Naive thymus-derived CD4-positive, alpha-beta T cell (primary cell): ENCODE measurements around the gene PEX10. TPM values are rescaled to one million over a fixed set of nuclear protein-coding genes. Genes with fewer than 3 reads are reported as not detected.

ENCODE experiments used
- ATAC-seq: fragments of 150-1000 bp; cut with Tn5 transposase; 2 replicates; pipeline ENCODE4 v1.10.0; 2021; ENCODE audit warnings: mild to moderate bottlenecking, moderate library complexity
- CTCF ChIA-PET: fragments of 350-600 bp; sonication (Branson Sonifier 250); formaldehyde crosslinking; loops from one replicate; lab custom pipeline; 2021; ENCODE audit warnings: antibody characterized with exemption; lab: Charles Lee
- POLR2A ChIA-PET: fragments of 350-600 bp; sonication (Branson Sonifier 250); formaldehyde crosslinking; loops from one replicate; lab custom pipeline; 2021; ENCODE audit warnings: antibody characterized with exemption, inconsistent platforms; lab: Charles Lee
- DNase-seq, 9 donors: peaks; one replicate each; pipeline versions ENCODE4 v3.0.0 to v3.0.0-alpha.2; 2020 to 2022; ENCODE audit warnings: mixed read lengths in 1 of 9
- H3K27ac ChIP-seq: one replicate; pipeline ENCODE4 v1.7.0; 2013; ENCODE audit warnings: mild to moderate bottlenecking, low read depth, low read length, moderate library complexity
- H3K27me3 ChIP-seq, 2 donors: one replicate each; pipeline ENCODE4 v1.7.0; 2013; ENCODE audit warnings: low read length in 2 of 2, mild to moderate bottlenecking in 2 of 2, moderate library complexity in 2 of 2; ENCODE audit not compliant: control insufficient read depth in 2 of 2, insufficient read depth in 2 of 2
- H3K36me3 ChIP-seq, 3 experiments: 1 replicate in 2 of 3; 2 replicates in 1 of 3; pipeline ENCODE4 v1.7.0; 2013; ENCODE audit warnings: low read length in 3 of 3, mild to moderate bottlenecking in 3 of 3, moderate library complexity in 1 of 3; ENCODE audit not compliant: insufficient read depth in 3 of 3, control insufficient read depth in 2 of 3
- H3K4me1 ChIP-seq, 2 donors: one replicate each; pipeline ENCODE4 v1.7.0; 2013; ENCODE audit warnings: low read length in 2 of 2, mild to moderate bottlenecking in 2 of 2, moderate library complexity in 1 of 2; ENCODE audit not compliant: control insufficient read depth in 2 of 2, insufficient read depth in 2 of 2
- H3K4me3 ChIP-seq: 2 replicates; pipeline ENCODE4 v1.7.0; 2013; ENCODE audit warnings: mild to moderate bottlenecking, low read length
- H3K9me3 ChIP-seq, 3 experiments: 1 replicate in 2 of 3; 2 replicates in 1 of 3; pipeline ENCODE4 v1.7.0; 2013; ENCODE audit warnings: low read length in 3 of 3; ENCODE audit not compliant: control insufficient read depth in 2 of 3
- H3K27ac Mint-ChIP-seq, 9 donors: one replicate each; pipeline ENCODE4 v1.8.0; 2020 to 2022; ENCODE audit warnings: mixed read lengths in 9 of 9, mild to moderate bottlenecking in 8 of 9, moderate library complexity in 5 of 9, inconsistent platforms in 2 of 9
- H3K27me3 Mint-ChIP-seq, 5 donors: one replicate each; pipeline ENCODE4 v1.8.0; 2021 to 2022; ENCODE audit warnings: mixed read lengths in 5 of 5, mild to moderate bottlenecking in 1 of 5
- H3K36me3 Mint-ChIP-seq, 5 donors: one replicate each; pipeline ENCODE4 v1.8.0; 2020 to 2022; ENCODE audit warnings: mixed read lengths in 5 of 5, mild to moderate bottlenecking in 3 of 5, inconsistent platforms in 1 of 5
- H3K4me1 Mint-ChIP-seq, 7 donors: one replicate each; pipeline ENCODE4 v1.8.0; 2020 to 2022; ENCODE audit warnings: mixed read lengths in 7 of 7, mild to moderate bottlenecking in 3 of 7, inconsistent platforms in 1 of 7
- H3K4me3 Mint-ChIP-seq, 10 donors: one replicate each; pipeline ENCODE4 v1.8.0; 2020 to 2022; ENCODE audit warnings: mild to moderate bottlenecking in 10 of 10, mixed read lengths in 10 of 10, moderate library complexity in 6 of 10, inconsistent platforms in 2 of 10
- H3K9me3 Mint-ChIP-seq, 11 donors: one replicate each; pipeline ENCODE4 v1.8.0; 2020 to 2022; ENCODE audit warnings: mixed read lengths in 11 of 11, mild to moderate bottlenecking in 4 of 11, inconsistent platforms in 1 of 11, moderate library complexity in 1 of 11
- intact Hi-C, 2 donors: fragments of 100-400 bp; cut with micrococcal nuclease; formaldehyde crosslinking; loops; one replicate each; pipeline ENCODE4 v1.15.1; 2023
- polyA plus RNA-seq, 2 donors: library from polyadenylated mRNA; unstranded; fragments of 300-500 nt; fragmentation: Illumina TruSeq; gene quantifications; one replicate each; pipeline ENCODE4 v1.2.3, GENCODE V29; 2021
- total RNA-seq, 6 experiments: library from RNA in 5 of 6; stranded (reverse) in 5 of 6; gene quantifications; 1 replicate in 5 of 6; 2 replicates in 1 of 6; pipeline ENCODE4 v1.2.3 and lab custom pipeline; 2021 to 2026

Gene PEX10
- total and polyA plus RNA-seq, 7 experiments from 2014 or later: 8.7 to 14.9 (median 11.4) TPM

- H3K4me1 Mint-ChIP-seq: no peaks in the 10 kb centered on the region
- H3K4me1 ChIP-seq: no peaks in the 10 kb centered on the region
- DNase-seq: no peak
These were observed 51.6 kb downstream of the PEX10 start for GRCh38 chr1:2360588-2361364.

GRCh38 chr1:2358651-2359640 lies 53.4 kb downstream of the PEX10 start:
- Histone ChIP-seq H3K9me3 (no peaks in the 10 kb centered on the region), H3K27ac (no peak overlapping the region), H3K27me3 (no peaks in the 10 kb centered on the region), H3K4me1 (no peaks in the 10 kb centered on the region), H3K36me3 (no peaks in the 10 kb centered on the region), H3K4me3 (no peak overlapping the region)
- no peak for DNase-seq
- POLR2A ChIA-PET: no interaction called here
- ATAC-seq: no peak
- intact Hi-C loops: no loop called here
- H3K27ac Mint-ChIP-seq: no peak overlapping the region
- no peak overlapping the region for H3K4me3 Mint-ChIP-seq
- H3K36me3 Mint-ChIP-seq: peaks cover 0 to 16% (median 14%) of the 10 kb centered on the region in 5 donors
- peaks cover 0 to 5% (median 0%) of the 10 kb centered on the region in 5 donors for H3K27me3 Mint-ChIP-seq
- peaks cover 0 to 18% (median 7%) of the 10 kb centered on the region in 11 donors for H3K9me3 Mint-ChIP-seq
- CTCF ChIA-PET: no interaction called here
- H3K4me1 Mint-ChIP-seq: no peaks in the 10 kb centered on the region

More at GRCh38 chr1:2360588-2361364, 51.6 kb downstream of the PEX10 start:
- no peak overlapping the region for H3K4me3 Mint-ChIP-seq
- H3K27me3 Mint-ChIP-seq: peaks cover 0 to 5% (median 0%) of the 10 kb centered on the region in 5 donors
- ChIA-PET CTCF (no interaction called here), POLR2A (no interaction called here)
- no peaks in the 10 kb centered on the region for H3K27me3 ChIP-seq
- H3K27ac Mint-ChIP-seq: no peak overlapping the region
- H3K36me3 ChIP-seq: no peaks in the 10 kb centered on the region
- H3K9me3 Mint-ChIP-seq: peaks cover 0 to 20% (median 8%) of the 10 kb centered on the region in 11 donors
- no peak overlapping the region for H3K27ac ChIP-seq
- intact Hi-C loops: no loop called here
- no peaks in the 10 kb centered on the region for H3K9me3 ChIP-seq
- H3K36me3 Mint-ChIP-seq: peaks cover 0 to 18% (median 14%) of the 10 kb centered on the region in 5 donors
- no peak for ATAC-seq
- H3K4me3 ChIP-seq: no peak overlapping the region

- peaks cover 0 to 14% (median 8%) of the 10 kb centered on the region in 5 donors for H3K36me3 Mint-ChIP-seq
- Histone ChIP-seq H3K4me1 (no peaks in the 10 kb centered on the region), H3K4me3 (no peak overlapping the region), H3K27me3 (no peaks in the 10 kb centered on the region), H3K9me3 (no peaks in the 10 kb centered on the region), H3K36me3 (no peaks in the 10 kb centered on the region), H3K27ac (no peak overlapping the region)
- ATAC-seq: no peak
- no peaks in the 10 kb centered on the region for H3K4me1 Mint-ChIP-seq
- H3K27ac Mint-ChIP-seq: no peak overlapping the region
- no peak for DNase-seq
- POLR2A ChIA-PET: no interaction called here
- no peak overlapping the region for H3K4me3 Mint-ChIP-seq
- H3K27me3 Mint-ChIP-seq: peaks cover 0 to 2% (median 0%) of the 10 kb centered on the region in 5 donors
- intact Hi-C loops: no loop called here
- peaks cover 0 to 10% (median 3%) of the 10 kb centered on the region in 11 donors for H3K9me3 Mint-ChIP-seq
- CTCF ChIA-PET: no interaction called here
These were observed 54.3 kb downstream of the PEX10 start for GRCh38 chr1:2358072-2358471.

- Mint-ChIP-seq H3K27ac (no peak overlapping the region), H3K9me3 (peaks cover 0 to 3% (median 1%) of the 10 kb centered on the region in 11 donors), H3K4me1 (no peaks in the 10 kb centered on the region), H3K36me3 (peaks cover 0 to 12% (median 2%) of the 10 kb centered on the region in 5 donors), H3K4me3 (no peak overlapping the region), H3K27me3 (peaks cover 0 to under 1% (median 0%) of the 10 kb centered on the region in 5 donors)
- no peaks in the 10 kb centered on the region for H3K36me3 ChIP-seq
- H3K4me1 ChIP-seq: no peaks in the 10 kb centered on the region
- CTCF ChIA-PET: no interaction called here
- intact Hi-C loops: no loop called here
- no peak overlapping the region for H3K27ac ChIP-seq
- H3K9me3 ChIP-seq: no peaks in the 10 kb centered on the region
- H3K4me3 ChIP-seq: no peak overlapping the region
- DNase-seq (no peak), ATAC-seq (no peak)
- H3K27me3 ChIP-seq: no peaks in the 10 kb centered on the region
- POLR2A ChIA-PET: no interaction called here
These were observed 55.2 kb downstream of the PEX10 start for GRCh38 chr1:2356911-2357845.

GRCh38 chr1:2356401-2356800 lies 56.0 kb downstream of the PEX10 start:
- Histone ChIP-seq H3K36me3 (no peaks in the 10 kb centered on the region), H3K4me1 (no peaks in the 10 kb centered on the region), H3K27me3 (no peaks in the 10 kb centered on the region), H3K9me3 (no peaks in the 10 kb centered on the region), H3K27ac (no peak overlapping the region), H3K4me3 (no peak overlapping the region)
- ChIA-PET POLR2A (no interaction called here), CTCF (no interaction called here)
- no peak overlapping the region for H3K27ac Mint-ChIP-seq
- no peak for DNase-seq
- H3K36me3 Mint-ChIP-seq: peaks cover 0 to 11% (median 0%) of the 10 kb centered on the region in 5 donors
- peaks cover 0 to 3% (median 0%) of the 10 kb centered on the region in 11 donors for H3K9me3 Mint-ChIP-seq
- H3K27me3 Mint-ChIP-seq: no peaks in the 10 kb centered on the region
- H3K4me3 Mint-ChIP-seq: no peak overlapping the region
- ATAC-seq: no peak
- intact Hi-C loops: no loop called here
- H3K4me1 Mint-ChIP-seq: no peaks in the 10 kb centered on the region
